Measurements from ENCODE around the gene PIK3R5.

Gene PIK3R5

DNA sequence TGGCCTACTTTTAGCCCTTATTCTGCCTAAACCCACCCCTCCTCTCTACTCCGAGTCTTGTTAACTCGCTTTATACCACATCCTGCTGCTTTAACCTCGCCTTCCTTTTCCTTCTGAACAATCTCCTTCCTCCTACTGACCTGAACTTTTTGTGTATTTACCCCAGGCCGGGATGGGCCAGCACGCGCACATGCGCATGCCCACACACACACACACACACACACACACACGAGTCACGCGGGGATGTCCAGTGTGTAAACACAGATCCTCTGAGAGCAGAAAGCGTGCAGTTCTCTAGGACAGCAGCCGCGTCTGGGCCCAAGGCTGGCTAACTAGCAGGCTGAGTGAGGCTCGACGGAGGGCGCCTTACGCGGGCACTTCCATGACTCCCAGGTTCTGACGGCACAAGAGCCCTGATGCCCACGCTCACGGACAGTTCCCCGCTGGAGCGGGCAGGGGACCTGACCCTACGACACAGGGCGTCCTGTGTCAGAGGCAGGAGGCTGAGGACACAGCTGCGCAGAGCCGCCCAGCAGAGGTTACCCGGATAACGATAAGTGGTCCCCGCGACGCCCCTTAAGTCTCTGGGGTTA is 610 bp downstream of the PIK3R5 start:
- no peaks in the 10 kb centered on the region for H3K79me2 ChIP-seq (ENCODE audit: control insufficient read depth, low read length)
- H3K4me1 ChIP-seq (ENCODE audit: control insufficient read depth, low read length) = peaks cover 19% of the 10 kb centered on the region
- no peaks in the 10 kb centered on the region for H4K20me1 ChIP-seq (ENCODE audit: control insufficient read depth, insufficient read depth, low read depth, low read length)
- H3K9me2 ChIP-seq (replicated peaks; ENCODE audit: control insufficient read depth, low read length) = no peaks in the 10 kb centered on the region
- no peaks in the 10 kb centered on the region for H3K36me3 ChIP-seq (ENCODE audit: control insufficient read depth, low read length)
- TF ChIP-seq EZH2phosphoT487 (IDR thresholded peaks at IDR 0.05; ENCODE audit: borderline replicate concordance, low read length) (no peak), CTCF (IDR thresholded peaks at IDR 0.05; ENCODE audit: low read depth, low read length, poor library complexity, severe bottlenecking) (no peak)
- H3K4me3 ChIP-seq (ENCODE audit: low read length) = peak overlapping the region; percentile 94
- H3K27ac ChIP-seq (ENCODE audit: low read depth, low read length) = no peak overlapping the region
- H3K4me2 ChIP-seq (ENCODE audit: low read length) = peak overlapping the region; percentile 95
- no peaks in the 10 kb centered on the region for H3F3A ChIP-seq (ENCODE audit: control insufficient read depth, insufficient read depth)
- H3K9me3 ChIP-seq (ENCODE audit: control insufficient read depth, insufficient read depth, low read length) = no peaks in the 10 kb centered on the region; the same call in 1 of the 2 replicates
- H3K27me3 ChIP-seq (ENCODE audit: control insufficient read depth, low read length) = peaks cover 27% of the 10 kb centered on the region

GRCh38 chr17:8963647-8964258 is 1.8 kb downstream of the PIK3R5 start:
- Histone ChIP-seq H3F3A (ENCODE audit: control insufficient read depth, insufficient read depth) (no peaks in the 10 kb centered on the region), H3K79me2 (ENCODE audit: control insufficient read depth, low read length) (no peaks in the 10 kb centered on the region), H4K20me1 (ENCODE audit: control insufficient read depth, insufficient read depth, low read depth, low read length) (no peaks in the 10 kb centered on the region), H3K9me2 (replicated peaks; ENCODE audit: control insufficient read depth, low read length) (no peaks in the 10 kb centered on the region), H3K4me1 (ENCODE audit: control insufficient read depth, low read length) (peaks cover 19% of the 10 kb centered on the region), H3K36me3 (ENCODE audit: control insufficient read depth, low read length) (no peaks in the 10 kb centered on the region), H3K4me3 (ENCODE audit: low read length) (no peak overlapping the region), H3K9me3 (ENCODE audit: control insufficient read depth, insufficient read depth, low read length) (no peaks in the 10 kb centered on the region; the same call in 1 of the 2 replicates), H3K27me3 (ENCODE audit: control insufficient read depth, low read length) (peaks cover 27% of the 10 kb centered on the region), H3K27ac (ENCODE audit: low read depth, low read length) (no peak overlapping the region), H3K4me2 (ENCODE audit: low read length) (no peak overlapping the region)
- TF ChIP-seq CTCF (IDR thresholded peaks at IDR 0.05; ENCODE audit: low read depth, low read length, poor library complexity, severe bottlenecking) (no peak), EZH2phosphoT487 (IDR thresholded peaks at IDR 0.05; ENCODE audit: borderline replicate concordance, low read length) (no peak)

GRCh38 chr17:8963014-8963413 is 2.5 kb downstream of the PIK3R5 start:
- Histone ChIP-seq H3K27me3 (ENCODE audit: control insufficient read depth, low read length) (peaks cover 22% of the 10 kb centered on the region), H3K36me3 (ENCODE audit: control insufficient read depth, low read length) (no peaks in the 10 kb centered on the region), H3F3A (ENCODE audit: control insufficient read depth, insufficient read depth) (no peaks in the 10 kb centered on the region), H3K4me2 (ENCODE audit: low read length) (no peak overlapping the region), H3K27ac (ENCODE audit: low read depth, low read length) (no peak overlapping the region), H4K20me1 (ENCODE audit: control insufficient read depth, insufficient read depth, low read depth, low read length) (no peaks in the 10 kb centered on the region), H3K9me3 (ENCODE audit: control insufficient read depth, insufficient read depth, low read length) (no peaks in the 10 kb centered on the region; the same call in 1 of the 2 replicates), H3K79me2 (ENCODE audit: control insufficient read depth, low read length) (no peaks in the 10 kb centered on the region), H3K4me1 (ENCODE audit: control insufficient read depth, low read length) (peaks cover 19% of the 10 kb centered on the region), H3K9me2 (replicated peaks; ENCODE audit: control insufficient read depth, low read length) (no peaks in the 10 kb centered on the region), H3K4me3 (ENCODE audit: low read length) (no peak overlapping the region)
- TF ChIP-seq EZH2phosphoT487 (IDR thresholded peaks at IDR 0.05; ENCODE audit: borderline replicate concordance, low read length) = no peak
- TF ChIP-seq CTCF (IDR thresholded peaks at IDR 0.05; ENCODE audit: low read depth, low read length, poor library complexity, severe bottlenecking) = no peak

Measured in DOHH2 (cell line).